GM19467 (cell line): ENCODE results near the gene CCDC148.
A peak's percentile ranks its signal among the peaks of the same experiment; 100 is the strongest.

ENCODE experiments used
- ATAC-seq: cut with Tn5 transposase; IDR thresholded peaks from one replicate; pipeline ENCODE4 v1.9.1; 2021; ENCODE audit warnings: mild to moderate bottlenecking, moderate library complexity; ENCODE audit not compliant: unreplicated experiment

Gene CCDC148

GRCh38 chr2:158130832-158131473, 325.6 kb downstream of the CCDC148 start:
- ATAC-seq = peak; percentile 67

DNA sequence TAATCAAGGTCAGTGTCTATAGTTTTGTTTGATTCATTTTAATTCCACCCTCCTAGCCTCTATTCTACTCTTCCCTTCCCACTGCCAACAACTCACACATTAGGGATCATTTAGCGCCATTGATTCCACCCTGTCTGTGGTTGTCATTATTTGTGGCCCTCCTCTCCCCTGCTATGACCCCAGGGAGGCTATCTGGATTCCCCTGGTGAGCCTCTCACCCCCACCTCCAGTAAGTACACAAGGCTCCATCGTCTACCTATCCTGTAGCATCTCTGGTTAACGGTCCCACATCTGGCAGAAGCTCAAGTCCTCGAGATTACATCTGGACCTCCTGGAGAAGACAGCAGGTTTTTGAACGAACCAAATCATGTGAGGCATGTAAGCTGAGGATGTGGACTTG, 327.5 kb downstream of the CCDC148 start:
- ATAC-seq = no peak

- no peak for ATAC-seq
Observed at GRCh38 chr2:158128168-158128973, 328.2 kb downstream of the CCDC148 start.

- no peak for ATAC-seq
Observed at GRCh38 chr2:158127380-158127804, 329.2 kb downstream of the CCDC148 start.

GRCh38 chr2:158125756-158126498, 330.6 kb downstream of the CCDC148 start:
- ATAC-seq = no peak

GRCh38 chr2:158124896-158125295, 331.7 kb downstream of the CCDC148 start:
- ATAC-seq = no peak
